ENCODE measurements around the gene ZNF90. TPM values are rescaled to one million over a fixed set of nuclear protein-coding genes. Genes with fewer than 3 reads are reported as not detected.

The ZNF90 gene
- total RNA-seq, 1 experiment from 2014 or later, result 88.7 TPM

DNA sequence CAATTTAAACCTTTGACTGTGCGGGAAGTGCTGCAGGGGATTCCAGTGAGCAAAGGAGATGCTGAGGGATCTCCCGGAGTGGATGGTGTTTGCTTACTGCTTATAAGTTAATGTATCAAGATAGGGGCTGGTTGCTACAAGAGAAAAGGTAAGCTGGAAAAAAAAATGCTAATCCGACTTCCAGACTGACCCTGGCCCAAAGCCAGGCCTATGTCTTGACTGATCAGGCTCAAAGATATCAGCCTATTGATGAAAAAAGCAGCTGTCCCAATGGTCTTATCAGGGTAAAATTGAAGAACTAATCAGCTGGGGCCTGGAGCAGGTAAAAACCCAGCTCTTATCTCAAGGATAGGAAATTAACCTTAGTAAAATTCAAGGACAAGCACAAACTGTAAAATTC is 10.9 kb upstream of the ZNF90 start:
- Histone ChIP-seq H2BK20ac (ENCODE audit: low read depth, low read length, poor library complexity, severe bottlenecking) (no peak overlapping the region), H3K4me1 (ENCODE audit: insufficient read depth, low read length) (no peaks in the 10 kb centered on the region; the same call in 1 of the 2 replicates), H3K18ac (ENCODE audit: insufficient read length, low read depth, low read length) (no peak overlapping the region), H4K20me1 (ENCODE audit: control insufficient read depth, insufficient read depth, insufficient read length) (no peaks in the 10 kb centered on the region), H3K56ac (ENCODE audit: insufficient read length, low read depth, low read length) (no peak overlapping the region), H3K79me2 (ENCODE audit: insufficient read depth, low read length) (no peaks in the 10 kb centered on the region), H3K79me1 (ENCODE audit: insufficient read depth, low read depth, low read length, poor library complexity, severe bottlenecking) (no peaks in the 10 kb centered on the region), H4K91ac (ENCODE audit: insufficient read length, low read depth, low read length) (no peak overlapping the region), H2AFZ (ENCODE audit: low read length) (no peak overlapping the region), H2BK5ac (ENCODE audit: insufficient read length, low read length) (no peak overlapping the region), H2BK15ac (ENCODE audit: low read depth, low read length) (no peak overlapping the region), H3K27me3 (ENCODE audit: insufficient read depth, low read length) (no peaks in the 10 kb centered on the region), H3K23ac (ENCODE audit: insufficient read length, low read depth, low read length) (no peak overlapping the region), H4K8ac (replicated peaks; ENCODE audit: insufficient read length, low read depth, low read length) (no peak overlapping the region), H3K14ac (ENCODE audit: insufficient read depth, low read length) (no peak overlapping the region), H2BK12ac (ENCODE audit: insufficient read length, low read depth, low read length) (no peak overlapping the region), H3T11ph (ENCODE audit: low read length) (no peak overlapping the region), H3K4me2 (ENCODE audit: insufficient read depth, insufficient read length, low read length) (no peak overlapping the region), H3K9ac (ENCODE audit: extremely low read depth, insufficient read length, low read length) (no peak overlapping the region), H3K27ac (ENCODE audit: insufficient read length, low read depth, low read length) (no peak overlapping the region), H3K9me3 (ENCODE audit: control insufficient read depth, low read depth, low read length) (no peaks in the 10 kb centered on the region), H2AK5ac (ENCODE audit: insufficient read length, low read length) (no peak overlapping the region), H4K5ac (ENCODE audit: insufficient read length, low read depth, low read length) (no peak overlapping the region), H2BK120ac (ENCODE audit: low read depth, low read length, poor library complexity, severe bottlenecking) (no peak overlapping the region), H3K4ac (ENCODE audit: low read depth, low read length) (no peak overlapping the region), H3K23me2 (ENCODE audit: insufficient read length, low read depth, low read length, poor library complexity, severe bottlenecking) (no peaks in the 10 kb centered on the region)
- H3K4me1 Mint-ChIP-seq, result peaks cover 26 to 50% of the 10 kb centered on the region in 2 experiments
- DNase-seq, result no peak
- peaks cover 24 to 44% of the 10 kb centered on the region in 2 experiments for H3K9me3 Mint-ChIP-seq
- TF ChIP-seq, protein P1, sequence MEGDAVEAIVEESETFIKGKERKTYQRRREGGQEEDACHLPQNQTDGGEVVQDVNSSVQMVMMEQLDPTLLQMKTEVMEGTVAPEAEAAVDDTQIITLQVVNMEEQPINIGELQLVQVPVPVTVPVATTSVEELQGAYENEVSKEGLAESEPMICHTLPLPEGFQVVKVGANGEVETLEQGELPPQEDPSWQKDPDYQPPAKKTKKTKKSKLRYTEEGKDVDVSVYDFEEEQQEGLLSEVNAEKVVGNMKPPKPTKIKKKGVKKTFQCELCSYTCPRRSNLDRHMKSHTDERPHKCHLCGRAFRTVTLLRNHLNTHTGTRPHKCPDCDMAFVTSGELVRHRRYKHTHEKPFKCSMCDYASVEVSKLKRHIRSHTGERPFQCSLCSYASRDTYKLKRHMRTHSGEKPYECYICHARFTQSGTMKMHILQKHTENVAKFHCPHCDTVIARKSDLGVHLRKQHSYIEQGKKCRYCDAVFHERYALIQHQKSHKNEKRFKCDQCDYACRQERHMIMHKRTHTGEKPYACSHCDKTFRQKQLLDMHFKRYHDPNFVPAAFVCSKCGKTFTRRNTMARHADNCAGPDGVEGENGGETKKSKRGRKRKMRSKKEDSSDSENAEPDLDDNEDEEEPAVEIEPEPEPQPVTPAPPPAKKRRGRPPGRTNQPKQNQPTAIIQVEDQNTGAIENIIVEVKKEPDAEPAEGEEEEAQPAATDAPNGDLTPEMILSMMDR (conservative IDR thresholded peaks at IDR 0.05), result no peak
- no CpG with 5 or more reads among the region's 3 CpGs for WGBS (ENCODE audit: extremely low coverage, insufficient read length, low lambda C conversion rate)
- no peak overlapping the region for H3K4me3 Mint-ChIP-seq
- H3K27ac Mint-ChIP-seq, result no peak overlapping the region
- peaks cover 10 to 16% (median 13%) of the 10 kb centered on the region in 3 experiments for H3K36me3 Mint-ChIP-seq (ENCODE audit: insufficient read depth in 1 of 3, low read depth in 3 of 3)
- H3K27me3 Mint-ChIP-seq (ENCODE audit: low read depth), result peaks cover 12% of the 10 kb centered on the region

All from H9 (cell line).